Inferior parietal cortex (tissue), 1 donor: Measurements from ENCODE around the gene PPM1J.

Experiments used
- DNase-seq: peaks from one replicate; pipeline ENCODE4 v3.0.0-alpha.2; 2016; ENCODE audit errors: extremely low spot score

The PPM1J gene

GRCh38 chr1:112704934-112705627 lies 10.1 kb downstream of the PPM1J start:
- peak; percentile 41 for DNase-seq

DNA sequence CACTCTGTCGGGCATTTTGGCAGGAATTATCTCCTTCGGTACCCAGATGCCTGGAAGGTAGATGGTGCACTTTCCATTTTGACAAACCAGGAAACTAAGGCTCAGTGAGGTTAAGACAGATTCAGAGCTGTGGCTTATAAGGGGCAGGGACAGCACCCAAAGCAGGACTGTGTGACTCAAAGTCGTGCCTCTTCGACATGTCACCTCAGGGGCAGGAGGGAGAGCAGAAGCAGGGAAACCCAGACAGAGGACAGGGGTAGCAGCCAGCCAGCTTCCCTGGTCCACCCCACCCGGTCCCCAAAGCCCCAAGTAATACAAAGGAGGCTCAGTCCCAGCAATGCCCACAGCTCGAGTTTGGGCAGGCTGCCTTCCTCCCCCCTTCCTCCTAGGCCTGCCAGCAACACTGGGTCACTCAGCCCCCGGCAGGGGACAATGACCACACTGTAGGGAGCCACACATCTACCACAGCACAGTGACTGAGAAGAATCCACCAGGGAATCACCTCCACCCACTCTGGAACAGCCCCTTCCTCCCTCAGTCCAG lies 10.7 kb downstream of the PPM1J start:
- peak; percentile 74 for DNase-seq

GRCh38 chr1:112703706-112704105 lies 11.4 kb downstream of the PPM1J start:
- no peak for DNase-seq

GRCh38 chr1:112702420-112703261 lies 12.5 kb downstream of the PPM1J start:
- no peak for DNase-seq

DNA sequence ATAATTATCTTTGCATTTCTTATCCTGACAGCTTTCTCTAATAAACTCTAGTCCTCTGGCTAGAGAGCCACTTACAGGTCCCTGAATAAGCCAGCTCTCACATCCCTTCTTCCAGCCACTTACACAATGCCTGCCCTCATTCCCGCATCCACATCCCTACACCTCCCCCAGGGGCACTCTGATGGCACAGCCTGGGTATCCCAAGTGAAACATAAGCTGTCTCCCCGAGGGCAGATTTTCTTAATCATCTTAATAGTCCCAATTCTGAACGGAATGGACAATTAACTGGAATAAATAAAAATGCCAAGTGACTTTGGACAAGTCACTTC lies 13.1 kb downstream of the PPM1J start:
- no peak for DNase-seq

DNA sequence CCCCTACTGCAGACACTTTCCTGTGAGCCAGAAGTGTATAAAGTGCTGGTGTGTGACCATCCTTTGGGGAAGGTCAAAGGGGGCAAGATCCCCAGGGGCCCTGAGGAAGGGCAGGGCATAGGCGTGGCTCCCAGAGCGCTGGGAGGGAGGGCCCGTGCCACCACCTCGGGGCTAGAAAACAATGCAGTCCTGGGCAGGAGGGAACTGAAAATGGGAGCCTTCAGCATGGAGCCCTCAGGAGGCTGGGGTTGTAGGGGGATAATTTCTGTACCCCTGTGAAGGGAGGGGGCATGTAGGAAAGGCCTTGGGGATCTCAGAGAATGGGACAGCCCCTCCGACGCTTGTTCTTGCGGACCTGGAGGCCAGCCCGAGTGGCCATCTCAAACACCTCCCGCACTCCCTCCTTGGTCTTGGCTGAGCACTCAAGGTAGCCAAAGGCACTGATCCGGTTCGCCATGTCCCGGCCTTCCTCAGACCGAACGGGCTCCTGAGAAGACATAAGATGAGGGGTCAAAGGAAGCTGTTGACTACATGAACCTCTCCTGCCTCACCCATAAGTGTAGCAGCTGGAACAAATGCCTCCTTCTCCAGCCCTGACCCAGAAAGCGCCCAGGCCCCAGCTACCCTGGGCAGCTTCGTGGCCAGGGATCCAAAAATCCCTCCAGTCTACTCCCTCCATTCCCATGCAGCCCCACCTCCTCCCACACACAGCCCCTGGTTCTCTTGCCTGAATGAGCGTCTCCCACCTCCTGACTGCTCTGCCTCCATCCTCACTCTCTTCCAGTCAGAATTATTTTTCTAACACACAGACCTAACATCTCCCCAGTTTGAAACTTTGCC lies 13.7 kb downstream of the PPM1J start:
- DNase-seq: no peak

DNA sequence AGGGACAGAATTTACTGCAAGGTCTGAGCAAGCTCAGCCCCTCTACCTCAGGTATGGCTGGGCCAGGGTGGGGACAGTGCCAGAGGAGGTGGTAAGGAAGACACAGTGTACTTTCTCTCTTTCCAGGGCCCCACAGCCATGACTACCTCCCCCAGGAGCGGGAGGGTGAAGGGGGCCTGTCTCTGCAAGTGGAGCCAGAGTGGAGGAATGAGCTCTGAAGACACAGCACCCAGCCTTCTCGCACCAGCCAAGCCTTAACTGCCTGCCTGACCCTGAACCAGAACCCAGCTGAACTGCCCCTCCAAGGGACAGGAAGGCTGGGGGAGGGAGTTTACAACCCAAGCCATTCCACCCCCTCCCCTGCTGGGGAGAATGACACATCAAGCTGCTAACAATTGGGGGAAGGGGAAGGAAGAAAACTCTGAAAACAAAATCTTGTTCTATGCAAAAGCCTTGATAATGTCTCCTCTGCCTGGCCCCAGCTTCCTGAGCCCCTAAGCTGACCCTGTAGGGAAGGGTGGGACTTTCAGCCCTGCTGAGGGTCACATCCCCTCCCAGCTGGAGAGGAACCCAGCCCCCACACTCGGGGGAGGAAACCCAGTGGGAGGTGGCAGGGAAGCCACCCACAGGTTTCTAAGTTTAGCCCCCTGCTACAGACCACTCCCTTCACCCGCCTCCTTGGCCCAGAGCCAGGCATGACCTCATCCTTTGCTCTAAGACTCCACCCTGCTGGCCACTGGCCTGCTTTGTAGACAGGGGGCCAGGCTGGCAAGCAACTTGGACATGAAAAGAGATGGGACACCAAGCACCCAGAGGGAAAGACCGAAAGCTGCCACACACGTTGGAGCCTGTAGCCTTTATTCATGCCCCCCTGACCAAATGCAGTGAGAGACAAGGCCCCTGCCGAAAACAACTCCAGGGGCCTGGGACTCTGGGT lies 14.6 kb downstream of the PPM1J start:
- DNase-seq: peak; percentile 91

DNA sequence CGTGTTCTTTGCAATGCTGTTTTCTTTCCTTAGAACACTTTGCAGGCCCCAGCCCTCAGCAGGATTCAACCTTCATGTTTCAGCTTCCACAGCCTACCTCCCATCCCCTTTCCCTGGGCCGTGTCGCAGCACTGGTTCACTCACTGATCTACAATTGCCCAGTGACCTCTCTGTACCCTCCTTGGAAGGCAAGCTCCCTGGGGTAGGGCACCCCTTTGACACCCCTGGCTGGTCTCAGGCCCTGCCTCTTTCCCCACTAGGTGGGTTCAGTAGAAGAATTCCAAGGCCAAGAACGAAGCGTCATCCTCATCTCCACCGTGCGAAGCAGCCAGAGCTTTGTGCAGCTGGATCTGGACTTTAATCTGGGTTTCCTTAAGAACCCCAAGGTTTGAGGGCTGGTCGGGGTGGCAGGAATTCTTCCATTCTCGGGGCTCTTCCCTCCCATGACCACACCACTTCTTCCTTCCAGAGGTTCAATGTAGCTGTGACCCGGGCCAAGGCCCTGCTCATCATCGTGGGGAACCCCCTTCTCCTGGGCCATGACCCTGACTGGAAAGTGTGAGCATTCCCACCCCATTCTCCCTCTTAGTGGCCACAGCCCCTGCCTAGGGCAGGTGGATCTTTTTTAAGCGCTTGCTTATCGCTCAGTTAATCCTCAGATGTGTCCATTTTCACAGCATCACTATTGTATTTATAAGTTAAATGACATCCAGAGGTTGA lies 15.5 kb downstream of the PPM1J start:
- no peak for DNase-seq

DNA sequence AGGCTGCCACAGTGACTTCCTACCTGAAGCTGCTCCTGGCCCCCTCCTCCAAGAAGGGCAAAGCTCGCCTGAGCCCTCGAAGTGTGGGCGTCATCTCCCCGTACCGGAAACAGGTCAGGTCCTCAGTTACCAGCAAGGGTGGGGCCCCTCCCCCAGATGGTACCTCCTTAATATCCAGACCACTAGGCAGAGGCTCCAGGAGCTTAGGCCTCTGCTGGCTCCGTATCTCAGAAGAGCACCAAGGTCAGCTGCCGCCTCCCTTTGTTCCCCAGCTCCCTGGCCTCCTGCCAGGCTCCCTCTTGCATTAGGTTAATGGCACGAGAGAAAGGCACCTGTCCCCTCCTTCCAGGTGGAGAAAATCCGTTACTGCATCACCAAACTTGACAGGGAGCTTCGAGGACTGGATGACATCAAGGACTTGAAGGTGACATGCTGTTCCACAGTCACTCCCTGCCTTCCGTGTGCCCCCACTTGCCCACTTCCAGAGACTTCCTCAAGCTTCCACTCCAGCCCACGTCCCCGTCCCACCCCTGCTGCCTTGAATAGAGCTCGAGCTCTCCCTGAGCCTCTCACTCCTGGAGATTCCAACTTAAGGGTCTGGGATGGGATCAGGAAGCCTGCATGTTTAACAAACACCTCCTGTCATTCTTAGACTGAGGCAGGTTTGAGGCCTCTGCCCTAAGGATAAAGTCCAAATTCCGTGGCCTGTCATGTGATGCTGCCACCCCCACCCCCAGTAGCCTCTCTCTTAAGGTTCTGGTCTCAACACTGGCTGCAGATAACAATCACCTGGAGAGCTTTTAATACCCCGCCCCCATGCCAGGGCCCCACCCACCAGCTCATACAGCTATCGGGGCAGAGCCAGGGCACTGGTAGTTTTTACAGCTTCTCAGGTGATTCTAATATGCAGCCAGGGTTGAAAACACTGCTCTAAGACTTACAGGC lies 16.5 kb downstream of the PPM1J start:
- no peak for DNase-seq

DNA sequence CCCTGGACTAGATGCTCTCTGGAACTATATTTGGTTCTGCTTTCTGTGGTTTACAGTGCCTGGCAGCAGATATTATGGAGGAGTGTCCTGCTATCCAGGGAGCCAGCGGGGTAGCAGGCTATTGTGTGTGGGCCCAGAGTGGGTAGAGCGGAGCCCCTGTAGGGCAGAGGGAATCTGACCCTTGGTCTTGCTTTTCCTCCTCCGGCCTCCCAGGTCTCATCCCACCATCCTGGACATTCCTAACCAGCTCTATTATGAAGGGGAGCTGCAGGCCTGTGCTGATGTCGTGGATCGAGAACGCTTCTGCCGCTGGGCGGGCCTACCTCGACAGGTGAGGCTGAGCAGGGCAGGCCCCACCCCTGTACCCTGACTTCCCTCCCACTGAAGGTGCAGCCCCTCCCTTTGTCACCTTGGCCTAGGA lies 17.3 kb downstream of the PPM1J start:
- DNase-seq: no peak

DNA sequence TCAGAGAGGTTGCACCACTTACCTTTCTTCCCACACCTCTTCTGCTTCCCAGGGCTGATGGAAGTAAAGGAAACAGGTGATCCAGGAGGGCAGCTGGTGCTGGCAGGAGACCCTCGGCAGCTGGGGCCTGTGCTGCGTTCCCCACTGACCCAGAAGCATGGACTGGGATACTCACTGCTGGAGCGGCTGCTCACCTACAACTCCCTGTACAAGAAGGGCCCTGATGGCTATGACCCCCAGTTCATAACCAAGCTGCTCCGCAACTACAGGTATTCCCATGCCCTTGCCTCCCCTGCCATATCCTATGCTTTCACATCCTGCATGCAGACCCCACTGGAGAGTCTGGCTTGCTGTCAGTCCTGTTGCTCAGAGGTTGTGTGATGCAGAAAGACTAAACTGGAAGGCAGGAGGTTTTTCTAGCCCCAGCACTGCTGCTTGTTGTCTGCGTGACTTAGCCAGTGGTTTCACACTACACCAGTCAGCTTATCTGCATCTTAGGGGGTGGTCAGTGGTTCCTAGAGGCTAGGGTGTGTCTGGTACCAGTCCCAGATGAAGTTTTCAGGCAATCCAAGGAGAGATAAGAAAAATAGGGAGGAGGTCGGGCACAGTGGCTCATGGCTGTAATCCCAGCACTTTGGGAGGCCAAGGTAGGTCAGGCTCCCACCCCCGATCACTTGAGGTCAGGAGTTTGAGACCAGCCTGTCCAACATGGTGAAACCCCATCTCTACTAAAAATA lies 18.4 kb downstream of the PPM1J start:
- no peak for DNase-seq

GRCh38 chr1:112695276-112695675 lies 19.9 kb downstream of the PPM1J start:
- DNase-seq: no peak

DNA sequence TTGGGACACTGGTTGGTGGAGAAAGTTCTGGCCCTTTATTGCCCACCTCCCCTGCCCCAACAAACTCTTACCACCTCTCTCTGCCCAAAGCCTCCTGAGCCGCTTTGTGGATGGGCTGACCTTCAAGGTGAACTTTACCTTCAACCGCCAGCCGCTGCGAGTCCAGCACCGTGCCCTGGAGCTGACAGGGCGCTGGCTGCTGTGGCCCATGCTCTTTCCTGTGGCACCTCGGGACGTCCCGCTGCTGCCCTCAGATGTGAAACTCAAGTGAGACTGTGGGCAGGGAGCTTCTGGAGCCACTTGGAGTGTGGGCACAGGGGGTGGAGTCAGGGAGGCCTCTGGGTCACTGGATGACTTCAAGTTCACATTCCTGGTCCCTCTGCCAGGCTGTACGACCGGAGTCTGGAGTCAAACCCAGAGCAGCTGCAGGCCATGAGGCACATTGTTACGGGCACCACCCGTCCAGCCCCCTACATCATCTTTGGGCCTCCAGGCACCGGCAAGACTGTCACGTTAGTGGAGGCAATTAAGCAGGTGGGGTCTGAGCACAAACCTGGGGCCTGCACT lies 20.7 kb downstream of the PPM1J start:
- no peak for DNase-seq

- DNase-seq: no peak
Measured at GRCh38 chr1:112693821-112694220, 21.3 kb downstream of the PPM1J start.

GRCh38 chr1:112692681-112693080 lies 22.5 kb downstream of the PPM1J start:
- DNase-seq: no peak

DNA sequence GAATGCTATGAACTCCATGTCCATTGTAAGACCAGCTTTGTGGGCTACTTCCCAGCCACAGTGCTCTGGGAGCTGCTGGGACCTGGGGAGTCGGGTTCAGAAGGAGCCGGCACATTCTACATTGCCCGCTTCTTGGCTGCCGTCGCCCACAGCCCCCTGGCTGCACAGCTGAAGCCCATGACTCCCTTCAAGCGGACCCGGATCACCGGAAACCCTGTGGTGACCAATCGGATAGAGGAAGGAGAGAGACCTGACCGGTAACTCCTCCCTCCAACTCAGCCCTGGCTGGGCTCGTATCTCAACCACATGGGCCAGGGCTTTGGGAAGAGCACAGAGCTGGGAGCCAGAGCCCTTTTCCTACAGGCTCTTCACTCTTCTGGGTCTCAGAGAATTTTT lies 25.3 kb downstream of the PPM1J start:
- DNase-seq: no peak

DNA sequence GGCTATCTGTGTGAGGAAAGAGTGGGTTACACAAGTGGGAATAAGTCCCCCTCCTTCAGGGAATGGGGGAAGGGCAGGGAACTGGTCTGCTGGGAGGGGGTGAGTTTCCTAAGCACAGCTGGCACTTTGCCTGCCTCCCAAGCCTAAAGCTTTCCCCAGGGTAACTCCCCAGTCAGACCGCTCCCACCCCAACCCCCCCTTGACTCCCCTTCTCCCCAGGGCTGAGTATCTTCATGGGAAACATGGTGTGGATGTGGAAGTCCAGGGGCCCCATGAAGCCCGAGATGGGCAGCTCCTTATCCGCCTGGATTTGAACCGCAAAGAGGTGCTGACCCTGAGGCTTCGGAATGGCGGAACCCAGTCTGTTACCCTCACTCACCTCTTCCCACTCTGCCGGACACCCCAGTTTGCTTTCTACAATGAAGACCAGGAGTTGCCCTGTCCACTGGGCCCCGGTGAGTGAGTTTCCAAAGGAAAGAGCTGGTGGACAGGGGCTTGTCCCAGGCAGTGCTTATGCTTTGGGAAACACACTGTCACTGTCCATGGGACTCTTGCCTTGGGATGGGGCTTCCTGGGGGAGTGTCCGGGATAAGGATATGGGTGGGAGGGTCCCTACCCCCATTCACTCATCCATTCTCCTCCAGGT lies 25.8 kb downstream of the PPM1J start:
- no peak for DNase-seq

DNA sequence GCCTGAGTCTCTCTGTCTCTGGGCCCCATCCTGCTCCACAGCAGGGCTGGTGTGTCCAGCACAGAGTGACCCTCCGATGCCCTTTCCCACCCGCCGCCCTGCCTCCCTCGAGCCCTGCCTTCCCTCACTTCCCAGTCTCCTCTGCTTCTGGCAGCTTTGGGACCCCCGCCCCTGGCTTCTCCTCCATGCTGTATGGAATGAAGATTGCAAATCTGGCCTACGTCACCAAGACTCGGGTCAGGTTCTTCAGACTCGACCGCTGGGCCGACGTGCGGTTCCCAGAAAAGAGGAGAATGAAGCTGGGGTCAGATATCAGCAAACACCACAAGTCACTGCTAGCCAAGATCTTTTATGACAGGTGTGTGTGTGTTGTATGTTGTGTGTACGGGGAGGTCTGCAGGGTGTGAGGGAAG lies 26.3 kb downstream of the PPM1J start:
- DNase-seq: no peak
